GM12878 (cell line): ENCODE data around the gene NRG3. TPM values are rescaled to one million over a fixed set of nuclear protein-coding genes. Genes with fewer than 3 reads are reported as not detected.

ENCODE experiments used
- ATAC-seq: fragments of 200-7000 bp; cut with Tn5 transposase; 3 replicates; pipeline ENCODE4 v1.9.1; 2020; ENCODE audit warnings: mild to moderate bottlenecking, moderate library complexity
- BruUV-seq: library from RNA; stranded (reverse); fragments of 400-500 nt; replicated peaks from 2 replicates; lab custom pipeline; 2021; lab: Mats Ljungman, UMichigan
- CTCF ChIA-PET: fragments of 300-600 bp; sonication (Branson Sonifier 250); formaldehyde crosslinking; extraction: SDS; loops from one replicate; lab custom pipeline; 2021; ENCODE audit warnings: inconsistent platforms; lab: Yijun Ruan, JAX
- POLR2A ChIA-PET: fragments of 350-600 bp; formaldehyde crosslinking; extraction: SDS; loops from one replicate; lab custom pipeline; 2021; ENCODE audit warnings: inconsistent platforms; lab: Charles Lee
- RAD21 ChIA-PET: fragments of 300-600 bp; sonication (Branson Sonifier 250); formaldehyde crosslinking; loops from one replicate; lab custom pipeline; 2023; ENCODE audit warnings: antibody characterized with exemption; ENCODE audit not compliant: unreplicated experiment; lab: Charles Lee
- SMC1A ChIA-PET: fragments of 300-600 bp; sonication (Branson Sonifier 250); formaldehyde crosslinking; loops from one replicate; lab custom pipeline; 2023; ENCODE audit not compliant: unreplicated experiment, uncharacterized antibody; lab: Charles Lee
- DNase-seq: peaks from one replicate; pipeline ENCODE4 v3.0.0-alpha.2; 2011; ENCODE audit warnings: low read depth, low spot score
- FAIRE-seq: peaks from 3 replicates; lab custom pipeline; 2011; peaks lifted over from hg19 to GRCh38; lab: Jason Lieb, UNC
- H2AFZ ChIP-seq: 2 replicates; pipeline ENCODE4 v1.6.0; 2011; ENCODE audit warnings: low read depth, low read length, control low read depth; ENCODE audit not compliant: control insufficient read depth
- H3K27ac ChIP-seq: 2 replicates; pipeline ENCODE4 v1.5.1; 2011; ENCODE audit warnings: control low read depth; ENCODE audit not compliant: control insufficient read depth, insufficient read depth
- H3K27me3 ChIP-seq, 2 experiments: replicated peaks in 1 of 2; 2 replicates each; pipeline versions ENCODE4 v1.6.0 to v1.6.1; 2011; ENCODE audit warnings: low read length in 1 of 2; ENCODE audit not compliant: control insufficient read depth in 2 of 2, insufficient read depth in 2 of 2
- H3K36me3 ChIP-seq, 2 experiments: 2 replicates each; pipeline ENCODE4 v1.5.1; 2011; ENCODE audit warnings: low read length in 1 of 2; ENCODE audit not compliant: control insufficient read depth in 2 of 2, insufficient read depth in 2 of 2
- H3K4me1 ChIP-seq: 2 replicates; pipeline ENCODE4 v1.6.1; 2011; ENCODE audit warnings: mild to moderate bottlenecking, low read length, moderate library complexity, mixed read lengths; ENCODE audit not compliant: control insufficient read depth, insufficient read depth
- H3K4me2 ChIP-seq: 2 replicates; pipeline ENCODE4 v1.6.0; 2011; ENCODE audit warnings: control low read depth; ENCODE audit not compliant: control insufficient read depth, insufficient read depth
- H3K4me3 ChIP-seq: fragments of 200-600 bp; sonication (generic); 2 replicates; pipeline ENCODE4 v1.5.1; 2016
- H3K79me2 ChIP-seq: 2 replicates; pipeline ENCODE4 v1.6.0; 2011; ENCODE audit warnings: low read length; ENCODE audit not compliant: control insufficient read depth, insufficient read depth
- H3K9ac ChIP-seq: 2 replicates; pipeline ENCODE4 v1.8.0; 2011; ENCODE audit warnings: low read length, control low read depth, mixed read lengths; ENCODE audit not compliant: control insufficient read depth, insufficient read depth
- H3K9me3 ChIP-seq: replicated peaks from 3 replicates; pipeline ENCODE4 v1.5.1; 2011; ENCODE audit warnings: mild to moderate bottlenecking, low read length; ENCODE audit not compliant: control insufficient read depth, insufficient read depth
- H4K20me1 ChIP-seq: 2 replicates; pipeline ENCODE4 v1.6.0; 2011; ENCODE audit not compliant: control insufficient read depth, insufficient read depth
- CHD1 ChIP-seq: IDR thresholded peaks from 2 replicates; pipeline ENCODE4 v1.6.1; 2012; ENCODE audit warnings: low read depth, low read length, improper control_type of control experiment
- EED ChIP-seq: sonication (generic); IDR thresholded peaks from 2 replicates; pipeline ENCODE4 v1.6.1; 2016; ENCODE audit warnings: antibody characterized with exemption, low read depth
- EP300 ChIP-seq, 2 experiments: fragments of 150-350 bp in 1 of 2; IDR thresholded peaks; 2 replicates each; pipeline ENCODE4 v1.6.1; 2011 to 2012; ENCODE audit warnings: low read depth in 2 of 2, low read length in 2 of 2, borderline replicate concordance in 1 of 2, improper control_type of control experiment in 1 of 2, inconsistent platforms in 1 of 2; ENCODE audit not compliant: control insufficient read depth in 1 of 2
- FOXM1 ChIP-seq: IDR thresholded peaks from 2 replicates; pipeline ENCODE4 v1.6.1; 2012; ENCODE audit warnings: low read depth, mild to moderate bottlenecking, inconsistent platforms, low read length, moderate library complexity
- JUNB ChIP-seq: IDR thresholded peaks from 2 replicates; pipeline ENCODE4 v1.6.1; 2016; ENCODE audit warnings: antibody characterized with exemption, mild to moderate bottlenecking
- LARP7 ChIP-seq: fragments of 450-650 bp; IDR thresholded peaks from 2 replicates; pipeline ENCODE4 v1.6.1; 2017; ENCODE audit warnings: mild to moderate bottlenecking
- NFIC ChIP-seq: IDR thresholded peaks from 2 replicates; pipeline ENCODE4 v1.6.1; 2012; ENCODE audit warnings: low read depth, mild to moderate bottlenecking, inconsistent platforms, low read length, moderate library complexity
- POLR2AphosphoS2 ChIP-seq: IDR thresholded peaks from 2 replicates; pipeline ENCODE4 v1.6.1; 2011; ENCODE audit warnings: low read depth, mild to moderate bottlenecking, low read length, improper control_type of control experiment, moderate library complexity
- RAD51 ChIP-seq: fragments of 450-650 bp; IDR thresholded peaks from 2 replicates; pipeline ENCODE4 v1.6.1; 2016; ENCODE audit warnings: moderate library complexity, mild to moderate bottlenecking, inconsistent platforms
- RUNX3 ChIP-seq: IDR thresholded peaks from 2 replicates; pipeline ENCODE4 v1.6.1; 2012; ENCODE audit warnings: low read length, inconsistent platforms
- WGBS: methylation state at CpG from one replicate; pipeline ENCODE4 v1.1.6; 2016; ENCODE audit warnings: low lambda C conversion rate; ENCODE audit not compliant: insufficient replicate concordance, insufficient coverage; ENCODE audit errors: missing lambda C conversion rate; 5-methylcytosine and 5-hydroxymethylcytosine counted together
- in situ Hi-C: fragments of 300-500 bp; cut with MboI; formaldehyde crosslinking; loops from 9 replicates; pipeline ENCODE4 v1.14.3; 2018; ENCODE audit warnings: mixed read lengths
- intact Hi-C: fragments of 100-400 bp; cut with micrococcal nuclease; formaldehyde crosslinking; loops from one replicate; pipeline ENCODE4 v1.14.2; 2022; ENCODE audit not compliant: unreplicated experiment
- polyA plus RNA-seq, 11 experiments: library from polyadenylated mRNA; depleted of rRNA in 4 of 11; unstranded in 6 of 11; stranded (reverse) in 5 of 11; fragments of >200 nt; fragmentation: Nextera tagmentation in 4 of 11; fragmentation: Illumina TruSeq in 1 of 11; extraction: Ambion mirVana in 4 of 11; extraction: Trizol in 1 of 11; gene quantifications; 1 replicate in 1 of 11; 2 replicates in 10 of 11; pipeline versions ENCODE4 v1.2.1 to v1.2.3, GENCODE V29; 2011 to 2016; ENCODE audit warnings: inconsistent platforms in 2 of 11, missing spikeins in 2 of 11, low read depth in 1 of 11
- total RNA-seq, 4 experiments: library from RNA; depleted of rRNA in 3 of 4; stranded (reverse); fragments of >200 nt in 3 of 4; fragmentation: Illumina TruSeq in 1 of 4; extraction: Trizol in 1 of 4; gene quantifications; 2 replicates each; pipeline versions ENCODE4 v1.2.1 to v1.2.3, GENCODE V29; 2013 to 2021

NRG3 gene
- total and polyA plus RNA-seq, 10 of the 15 experiments (the other 5 are each of a cell fraction or from before 2014, with no cell fraction given): 0.03 to 0.41 (median 0.17) TPM; not detected in 3

DNA sequence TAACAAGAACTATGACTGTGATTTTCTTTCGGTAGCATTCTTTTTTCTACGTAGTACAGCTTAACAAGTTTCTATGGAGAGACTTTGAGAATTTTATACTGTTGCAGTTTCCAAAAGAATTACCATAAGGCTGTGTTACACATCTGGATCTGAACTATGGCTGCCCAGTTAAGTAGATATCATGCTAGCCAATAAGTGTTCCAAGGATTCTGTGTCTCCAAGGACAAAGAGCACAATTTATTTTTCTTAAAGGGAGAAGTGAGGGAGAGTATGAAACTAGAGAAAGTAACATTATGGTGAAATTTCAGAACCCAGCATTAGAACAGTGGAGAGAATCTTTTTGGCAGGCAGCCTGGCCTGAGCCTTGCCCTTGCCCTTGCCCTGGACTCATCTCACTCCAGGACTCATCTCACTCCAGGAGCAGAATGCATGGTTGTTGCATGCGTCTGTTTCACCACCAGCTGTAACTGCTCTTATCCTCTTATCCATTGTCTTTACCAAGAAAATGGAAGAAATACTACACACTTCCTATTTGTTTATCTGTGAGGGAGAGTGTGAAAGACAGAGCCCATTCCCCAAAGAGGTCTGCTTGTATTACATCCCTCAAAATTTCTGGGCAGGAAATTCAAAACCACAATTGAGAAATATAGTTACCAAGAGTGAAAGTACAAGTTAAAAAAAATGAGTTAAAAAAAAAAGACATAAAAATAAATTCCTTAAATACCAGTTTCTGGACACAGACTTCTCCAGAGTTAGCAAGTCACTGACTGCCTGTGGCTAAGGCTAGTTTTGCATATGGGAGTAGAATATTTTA lies 1067.5 kb downstream of the NRG3 start:
- FAIRE-seq (no peak), DNase-seq (no peak), ATAC-seq (peak; percentile 83)
- Histone ChIP-seq H3K27ac (no peak overlapping the region), H4K20me1 (no peaks in the 10 kb centered on the region), H3K27me3 (no peaks in the 10 kb centered on the region), H3K9ac (no peak overlapping the region), H3K4me3 (no peak overlapping the region), H3K4me2 (no peak overlapping the region; the same call in 1 of the 2 replicates), H3K9me3 (no peaks in the 10 kb centered on the region; the same call in 2 of the 3 replicates), H3K4me1 (peaks cover 9% of the 10 kb centered on the region), H3K79me2 (no peaks in the 10 kb centered on the region), H2AFZ (no peak overlapping the region), H3K36me3 (no peaks in the 10 kb centered on the region)
- POLR2A ChIA-PET: no interaction called here
- BruUV-seq: no TSS peak
- intact Hi-C loops: no loop called here
- CTCF ChIA-PET: no interaction called here
- RAD21 ChIA-PET: no interaction called here
- SMC1A ChIA-PET: interaction anchor here (2.0 kb wide), 1 partner anchor 28 kb away, joined by 6 read pairs; no protein-coding TSS in a partner anchor
- WGBS: 2% methylated on average over 3 of the region's 3 CpGs
- TF ChIP-seq NFIC (0 out of 2 replicates have a peak, but pooled peaks have one; percentile 70), LARP7 (no peak), EP300 (IDR thresholded peaks at IDR 0.05; ENCODE audit: borderline replicate concordance in 1 of 2, control insufficient read depth in 1 of 2, low read depth in 2 of 2, low read length in 2 of 2) (no peak), EED (peak; percentile 12; the same call in 1 of the 2 replicates), RAD51 (no peak), CHD1 (no peak), POLR2AphosphoS2 (no peak), RUNX3 (peak; percentile 86), JUNB (peak; percentile 48; the same call in 1 of the 2 replicates), FOXM1 (peak; percentile 52; the same call in 1 of the 2 replicates)
- in situ Hi-C loops: no loop called here
